ENCODE results near the gene RFLNA. TPM values are rescaled to one million over a fixed set of nuclear protein-coding genes. Genes with fewer than 3 reads are reported as not detected.

Gene RFLNA
- total RNA-seq, 1 experiment from 2014 or later = 5.4 TPM

- no peak for TF ChIP-seq TCF7L2 (IDR thresholded peaks at IDR 0.05; ENCODE audit: low read depth, low read length)
- TF ChIP-seq POLR2AphosphoS5 (IDR thresholded peaks at IDR 0.05; ENCODE audit: low read depth, low read length) = no peak
- TF ChIP-seq, protein P1, sequence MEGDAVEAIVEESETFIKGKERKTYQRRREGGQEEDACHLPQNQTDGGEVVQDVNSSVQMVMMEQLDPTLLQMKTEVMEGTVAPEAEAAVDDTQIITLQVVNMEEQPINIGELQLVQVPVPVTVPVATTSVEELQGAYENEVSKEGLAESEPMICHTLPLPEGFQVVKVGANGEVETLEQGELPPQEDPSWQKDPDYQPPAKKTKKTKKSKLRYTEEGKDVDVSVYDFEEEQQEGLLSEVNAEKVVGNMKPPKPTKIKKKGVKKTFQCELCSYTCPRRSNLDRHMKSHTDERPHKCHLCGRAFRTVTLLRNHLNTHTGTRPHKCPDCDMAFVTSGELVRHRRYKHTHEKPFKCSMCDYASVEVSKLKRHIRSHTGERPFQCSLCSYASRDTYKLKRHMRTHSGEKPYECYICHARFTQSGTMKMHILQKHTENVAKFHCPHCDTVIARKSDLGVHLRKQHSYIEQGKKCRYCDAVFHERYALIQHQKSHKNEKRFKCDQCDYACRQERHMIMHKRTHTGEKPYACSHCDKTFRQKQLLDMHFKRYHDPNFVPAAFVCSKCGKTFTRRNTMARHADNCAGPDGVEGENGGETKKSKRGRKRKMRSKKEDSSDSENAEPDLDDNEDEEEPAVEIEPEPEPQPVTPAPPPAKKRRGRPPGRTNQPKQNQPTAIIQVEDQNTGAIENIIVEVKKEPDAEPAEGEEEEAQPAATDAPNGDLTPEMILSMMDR (IDR thresholded peaks at IDR 0.05) = no peak
- no peak for TF ChIP-seq SIN3A (IDR thresholded peaks at IDR 0.05; ENCODE audit: borderline replicate concordance, insufficient read depth, low read depth, low read length)
- TF ChIP-seq, protein P2, sequence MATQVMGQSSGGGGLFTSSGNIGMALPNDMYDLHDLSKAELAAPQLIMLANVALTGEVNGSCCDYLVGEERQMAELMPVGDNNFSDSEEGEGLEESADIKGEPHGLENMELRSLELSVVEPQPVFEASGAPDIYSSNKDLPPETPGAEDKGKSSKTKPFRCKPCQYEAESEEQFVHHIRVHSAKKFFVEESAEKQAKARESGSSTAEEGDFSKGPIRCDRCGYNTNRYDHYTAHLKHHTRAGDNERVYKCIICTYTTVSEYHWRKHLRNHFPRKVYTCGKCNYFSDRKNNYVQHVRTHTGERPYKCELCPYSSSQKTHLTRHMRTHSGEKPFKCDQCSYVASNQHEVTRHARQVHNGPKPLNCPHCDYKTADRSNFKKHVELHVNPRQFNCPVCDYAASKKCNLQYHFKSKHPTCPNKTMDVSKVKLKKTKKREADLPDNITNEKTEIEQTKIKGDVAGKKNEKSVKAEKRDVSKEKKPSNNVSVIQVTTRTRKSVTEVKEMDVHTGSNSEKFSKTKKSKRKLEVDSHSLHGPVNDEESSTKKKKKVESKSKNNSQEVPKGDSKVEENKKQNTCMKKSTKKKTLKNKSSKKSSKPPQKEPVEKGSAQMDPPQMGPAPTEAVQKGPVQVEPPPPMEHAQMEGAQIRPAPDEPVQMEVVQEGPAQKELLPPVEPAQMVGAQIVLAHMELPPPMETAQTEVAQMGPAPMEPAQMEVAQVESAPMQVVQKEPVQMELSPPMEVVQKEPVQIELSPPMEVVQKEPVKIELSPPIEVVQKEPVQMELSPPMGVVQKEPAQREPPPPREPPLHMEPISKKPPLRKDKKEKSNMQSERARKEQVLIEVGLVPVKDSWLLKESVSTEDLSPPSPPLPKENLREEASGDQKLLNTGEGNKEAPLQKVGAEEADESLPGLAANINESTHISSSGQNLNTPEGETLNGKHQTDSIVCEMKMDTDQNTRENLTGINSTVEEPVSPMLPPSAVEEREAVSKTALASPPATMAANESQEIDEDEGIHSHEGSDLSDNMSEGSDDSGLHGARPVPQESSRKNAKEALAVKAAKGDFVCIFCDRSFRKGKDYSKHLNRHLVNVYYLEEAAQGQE (IDR thresholded peaks at IDR 0.05; ENCODE audit: insufficient read depth in 1 of 2, low read depth in 2 of 2, low read length in 1 of 2) = no peak
- Histone ChIP-seq H3K9me3 (ENCODE audit: control insufficient read depth, insufficient read depth, low read depth, low read length) (peaks cover 6% of the 10 kb centered on the region; the same call in 1 of the 2 replicates), H3K36me3 (ENCODE audit: control insufficient read depth, insufficient read depth, low read length) (peaks cover 9% of the 10 kb centered on the region), H3K27me3 (ENCODE audit: control insufficient read depth, insufficient read depth, low read length) (no peaks in the 10 kb centered on the region), H3K4me1 (ENCODE audit: control insufficient read depth, insufficient read depth, low read length) (peaks cover 6% of the 10 kb centered on the region; the same call in 1 of the 2 replicates), H3K27ac (ENCODE audit: low read length) (no peak overlapping the region), H3K4me3 (ENCODE audit: low read depth in 2 of 2, low read length in 2 of 2) (no peak overlapping the region)
- in situ Hi-C loops (cut with HindIII; ENCODE audit: low pct_unique_long_range_greater_than_20kb, low sequenced_read_pairs) = no loop called here
- POLR2A ChIA-PET = no interaction called here
- CTCF ChIA-PET = no interaction called here
- BruUV-seq (replicated peaks) = no TSS peak
- intact Hi-C loops (cut with micrococcal nuclease; ENCODE audit: unreplicated experiment) = no loop called here
- no peak for ATAC-seq
- DNase-seq (ENCODE audit: low read depth, low spot score) = no peak
These were observed 31.2 kb downstream of the RFLNA start for GRCh38 chr12:124326104-124326503.

GRCh38 chr12:124326871-124327270 lies 32.0 kb downstream of the RFLNA start:
- Histone ChIP-seq H3K27ac (ENCODE audit: low read length) (no peak overlapping the region), H3K9me3 (ENCODE audit: control insufficient read depth, insufficient read depth, low read depth, low read length) (peaks cover 6% of the 10 kb centered on the region; the same call in 1 of the 2 replicates), H3K27me3 (ENCODE audit: control insufficient read depth, insufficient read depth, low read length) (no peaks in the 10 kb centered on the region), H3K4me1 (ENCODE audit: control insufficient read depth, insufficient read depth, low read length) (0 out of 2 replicates have a peak, but pooled peaks cover 3% of the 10 kb centered on the region), H3K36me3 (ENCODE audit: control insufficient read depth, insufficient read depth, low read length) (peaks cover 9% of the 10 kb centered on the region), H3K4me3 (ENCODE audit: low read depth in 2 of 2, low read length in 2 of 2) (no peak overlapping the region)
- intact Hi-C loops (cut with micrococcal nuclease; ENCODE audit: unreplicated experiment) (no loop called here), in situ Hi-C loops (cut with HindIII; ENCODE audit: low pct_unique_long_range_greater_than_20kb, low sequenced_read_pairs) (no loop called here)
- ChIA-PET POLR2A (no interaction called here), CTCF (no interaction called here)
- DNase-seq (ENCODE audit: low read depth, low spot score) = no peak
- TF ChIP-seq SIN3A (IDR thresholded peaks at IDR 0.05; ENCODE audit: borderline replicate concordance, insufficient read depth, low read depth, low read length) (no peak), TCF7L2 (IDR thresholded peaks at IDR 0.05; ENCODE audit: low read depth, low read length) (no peak), POLR2AphosphoS5 (IDR thresholded peaks at IDR 0.05; ENCODE audit: low read depth, low read length) (no peak)
- TF ChIP-seq, protein P1 (IDR thresholded peaks at IDR 0.05) = no peak
- TF ChIP-seq, protein P2 (IDR thresholded peaks at IDR 0.05; ENCODE audit: insufficient read depth in 1 of 2, low read depth in 2 of 2, low read length in 1 of 2) = no peak
- ATAC-seq = no peak
- BruUV-seq (replicated peaks) = no TSS peak
